ENCODE results near the gene MASP2.
"Not testable (repeated sequence)": the region's sequence is repeated elsewhere in the genome, so short reads cannot be mapped to it uniquely, and the experiment has no call there.

The MASP2 gene

DNA sequence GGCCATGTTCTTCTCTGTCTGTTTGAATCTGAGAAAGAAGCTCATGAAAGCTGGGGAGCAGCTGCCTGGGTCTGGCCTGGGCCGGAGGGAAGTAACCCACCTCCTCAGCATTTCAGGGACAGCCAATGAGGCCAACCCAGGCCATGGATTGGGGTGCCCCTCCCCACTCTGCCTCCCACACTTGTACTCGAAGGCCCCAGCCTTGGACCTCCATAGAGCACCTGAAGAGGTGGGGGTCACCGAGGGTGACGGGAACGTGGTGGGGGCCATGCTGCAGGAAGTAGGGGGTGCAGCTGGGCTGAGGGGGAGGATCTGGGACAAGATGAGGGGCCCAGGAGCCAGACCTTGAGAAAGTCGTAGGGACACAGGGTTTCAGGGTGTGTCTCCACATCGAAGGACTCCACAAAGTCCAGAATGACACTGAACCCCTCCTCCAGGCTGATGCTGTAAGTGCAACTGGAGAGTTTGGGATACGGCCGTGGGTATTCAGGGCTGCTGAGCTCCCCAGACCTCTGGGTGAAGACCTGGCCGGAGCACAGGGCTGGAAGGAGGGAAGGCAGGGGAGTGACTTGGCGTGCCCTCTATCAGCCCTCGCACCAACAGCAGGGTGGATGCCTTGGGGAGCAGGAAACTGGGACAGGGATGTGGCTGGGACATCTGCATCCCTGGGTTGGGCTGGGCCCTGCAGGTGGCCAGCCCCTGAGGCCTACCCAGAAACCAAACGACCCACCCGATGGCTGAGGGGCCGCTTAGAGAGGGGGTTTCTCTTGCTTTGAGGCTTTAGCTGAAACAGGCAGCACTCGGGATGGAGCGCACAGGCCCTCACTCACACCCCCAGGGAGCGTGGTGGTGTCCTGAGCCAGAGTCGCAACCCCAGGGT lies 3.8 kb downstream of the MASP2 start:
- H3K27me3 ChIP-seq (ENCODE audit: insufficient read depth, low read depth, severe bottlenecking): no peaks in the 10 kb centered on the region
- no peaks in the 10 kb centered on the region for H3K36me3 ChIP-seq
- no peak for DNase-seq
- H3K27ac ChIP-seq: no peak overlapping the region
- TF ChIP-seq, protein P1, sequence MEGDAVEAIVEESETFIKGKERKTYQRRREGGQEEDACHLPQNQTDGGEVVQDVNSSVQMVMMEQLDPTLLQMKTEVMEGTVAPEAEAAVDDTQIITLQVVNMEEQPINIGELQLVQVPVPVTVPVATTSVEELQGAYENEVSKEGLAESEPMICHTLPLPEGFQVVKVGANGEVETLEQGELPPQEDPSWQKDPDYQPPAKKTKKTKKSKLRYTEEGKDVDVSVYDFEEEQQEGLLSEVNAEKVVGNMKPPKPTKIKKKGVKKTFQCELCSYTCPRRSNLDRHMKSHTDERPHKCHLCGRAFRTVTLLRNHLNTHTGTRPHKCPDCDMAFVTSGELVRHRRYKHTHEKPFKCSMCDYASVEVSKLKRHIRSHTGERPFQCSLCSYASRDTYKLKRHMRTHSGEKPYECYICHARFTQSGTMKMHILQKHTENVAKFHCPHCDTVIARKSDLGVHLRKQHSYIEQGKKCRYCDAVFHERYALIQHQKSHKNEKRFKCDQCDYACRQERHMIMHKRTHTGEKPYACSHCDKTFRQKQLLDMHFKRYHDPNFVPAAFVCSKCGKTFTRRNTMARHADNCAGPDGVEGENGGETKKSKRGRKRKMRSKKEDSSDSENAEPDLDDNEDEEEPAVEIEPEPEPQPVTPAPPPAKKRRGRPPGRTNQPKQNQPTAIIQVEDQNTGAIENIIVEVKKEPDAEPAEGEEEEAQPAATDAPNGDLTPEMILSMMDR (IDR thresholded peaks at IDR 0.05; ENCODE audit: low read depth, low read length): no peak
- H3K9me3 ChIP-seq (ENCODE audit: severe bottlenecking): no peaks in the 10 kb centered on the region
- H3K4me3 ChIP-seq (ENCODE audit: low read depth, low read length): no peak overlapping the region

DNA sequence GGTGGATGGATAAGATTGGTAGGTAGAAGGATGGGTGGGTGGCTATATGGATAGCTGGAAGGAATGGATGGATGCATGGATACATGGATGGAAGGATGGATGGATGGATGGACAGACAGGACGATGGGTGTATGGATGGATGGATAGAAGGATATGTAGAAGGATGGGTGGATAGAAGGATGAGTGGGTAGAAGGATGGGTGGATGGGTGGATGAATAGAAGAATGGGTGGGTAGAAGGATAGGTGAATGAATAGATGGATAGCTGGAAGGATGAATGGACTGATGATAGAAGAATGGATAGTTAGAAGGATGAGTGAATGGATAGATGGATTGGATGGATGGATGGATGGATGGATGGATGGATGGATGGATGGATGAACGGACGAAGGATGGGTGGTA lies 5.0 kb downstream of the MASP2 start:
- TF ChIP-seq, protein P1 (IDR thresholded peaks at IDR 0.05; ENCODE audit: low read depth, low read length): no peak
- Histone ChIP-seq H3K27me3 (ENCODE audit: insufficient read depth, low read depth, severe bottlenecking) (no peaks in the 10 kb centered on the region), H3K36me3 (no peaks in the 10 kb centered on the region), H3K4me3 (ENCODE audit: low read depth, low read length) (no peak overlapping the region), H3K9me3 (ENCODE audit: severe bottlenecking) (no peaks in the 10 kb centered on the region), H3K27ac (no peak overlapping the region)
- no peak for DNase-seq

DNA sequence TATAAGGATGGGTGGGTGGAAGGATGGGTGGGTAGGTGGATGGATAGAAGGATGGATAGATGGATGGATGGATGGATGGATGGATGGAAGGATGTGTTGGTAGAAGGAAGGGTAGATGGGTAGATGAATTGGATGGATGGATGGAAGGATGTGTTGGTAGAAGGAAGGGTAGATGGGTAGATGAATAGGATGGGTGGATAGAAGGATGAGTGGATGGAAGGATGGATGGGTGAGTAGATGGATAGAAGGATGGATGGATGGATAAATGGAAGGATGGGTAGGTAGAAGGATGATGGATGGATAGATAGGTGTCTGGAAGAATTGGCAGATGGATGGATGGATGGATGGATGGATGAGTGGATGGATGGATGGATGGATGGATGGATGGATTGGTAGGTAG lies 6.0 kb downstream of the MASP2 start:
- no peak for DNase-seq
- Histone ChIP-seq H3K27ac (no peak overlapping the region), H3K4me3 (ENCODE audit: low read depth, low read length) (no peak overlapping the region), H3K36me3 (no peaks in the 10 kb centered on the region), H3K27me3 (ENCODE audit: insufficient read depth, low read depth, severe bottlenecking) (no peaks in the 10 kb centered on the region), H3K9me3 (ENCODE audit: severe bottlenecking) (no peaks in the 10 kb centered on the region)
- TF ChIP-seq, protein P1 (IDR thresholded peaks at IDR 0.05; ENCODE audit: low read depth, low read length): no peak

DNA sequence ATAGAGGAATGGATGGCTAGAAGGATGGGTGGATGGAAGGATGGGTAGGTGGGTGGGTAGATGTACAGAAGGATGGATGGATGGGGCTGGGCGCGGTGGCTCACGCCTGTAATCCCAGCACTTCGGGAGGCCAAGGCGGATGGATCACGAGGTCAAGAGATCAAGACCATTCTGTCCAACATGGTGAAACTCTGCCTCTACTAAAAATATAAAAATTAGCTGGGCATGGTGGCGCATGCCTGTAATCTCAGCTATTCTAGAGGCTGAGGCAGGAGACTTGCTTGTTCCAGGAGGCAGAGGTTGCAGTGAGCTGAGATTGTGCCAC lies 7.0 kb downstream of the MASP2 start:
- not testable (repeated sequence) for DNase-seq; H3K9me3 ChIP-seq (ENCODE audit: severe bottlenecking); H3K4me3 ChIP-seq (ENCODE audit: low read depth, low read length); H3K27me3 ChIP-seq (ENCODE audit: insufficient read depth, low read depth, severe bottlenecking); H3K36me3 ChIP-seq; H3K27ac ChIP-seq

DNA sequence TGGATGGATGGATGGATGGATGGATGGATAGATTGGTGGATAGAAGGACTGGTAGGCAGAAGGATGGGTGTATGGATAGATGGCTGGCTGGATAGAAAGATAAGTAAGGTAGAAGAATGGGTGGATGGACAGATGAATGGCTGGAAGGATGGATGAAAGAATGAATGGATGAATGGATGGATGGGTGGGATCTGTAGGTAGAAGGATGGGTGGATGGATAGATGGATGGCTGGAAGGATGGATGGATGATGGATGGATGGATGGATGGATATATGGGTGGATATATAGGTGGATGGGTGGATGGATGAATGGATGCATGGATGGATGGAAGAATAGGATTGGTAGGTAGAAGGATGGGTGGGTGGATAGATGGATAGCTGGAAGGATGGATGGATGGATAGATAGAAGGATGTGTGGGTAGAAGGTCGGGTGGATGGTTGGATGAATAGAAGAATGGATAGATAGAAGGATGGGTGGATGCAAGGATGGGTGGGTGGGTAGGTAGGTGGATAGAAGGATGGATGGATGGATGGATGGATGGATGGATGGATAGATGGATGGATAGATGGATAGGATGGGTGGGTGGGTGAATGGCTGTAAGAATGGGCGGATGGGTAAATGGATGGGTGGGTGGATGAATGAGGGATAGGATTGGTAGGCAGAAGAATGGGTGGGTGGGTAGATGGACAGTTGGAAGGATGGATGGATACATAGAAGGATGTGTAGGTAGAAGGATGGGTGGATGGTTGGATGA lies 7.5 kb downstream of the MASP2 start:
- no peak overlapping the region for H3K27ac ChIP-seq
- TF ChIP-seq, protein P1 (IDR thresholded peaks at IDR 0.05; ENCODE audit: low read depth, low read length): no peak
- DNase-seq: no peak
- H3K36me3 ChIP-seq: no peaks in the 10 kb centered on the region
- no peaks in the 10 kb centered on the region for H3K27me3 ChIP-seq (ENCODE audit: insufficient read depth, low read depth, severe bottlenecking)
- H3K9me3 ChIP-seq (ENCODE audit: severe bottlenecking): no peaks in the 10 kb centered on the region
- no peak overlapping the region for H3K4me3 ChIP-seq (ENCODE audit: low read depth, low read length)

DNA sequence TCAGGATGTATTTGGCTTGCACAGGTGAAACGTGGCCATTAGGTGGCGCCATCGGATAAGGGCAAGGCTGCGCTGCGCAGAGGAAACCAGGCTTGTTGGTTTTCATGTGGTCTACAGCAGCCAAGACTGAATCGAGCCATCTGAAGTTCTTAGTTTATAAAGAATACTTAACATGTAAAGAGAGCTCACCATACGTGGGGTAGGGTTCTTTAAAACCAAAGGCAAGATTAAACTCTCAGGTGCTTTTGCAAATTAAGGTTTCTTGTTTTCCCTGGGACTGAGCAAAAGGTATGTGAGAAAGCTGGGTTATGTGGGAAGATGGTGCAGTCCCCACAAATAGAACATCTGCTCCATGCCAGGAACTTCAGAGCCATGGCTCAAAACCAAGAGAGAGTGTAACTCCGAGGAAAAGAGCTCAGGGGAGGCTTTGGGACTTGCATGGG lies 9.3 kb downstream of the MASP2 start:
- TF ChIP-seq, protein P1 (IDR thresholded peaks at IDR 0.05; ENCODE audit: low read depth, low read length): peak; percentile 93

DNA sequence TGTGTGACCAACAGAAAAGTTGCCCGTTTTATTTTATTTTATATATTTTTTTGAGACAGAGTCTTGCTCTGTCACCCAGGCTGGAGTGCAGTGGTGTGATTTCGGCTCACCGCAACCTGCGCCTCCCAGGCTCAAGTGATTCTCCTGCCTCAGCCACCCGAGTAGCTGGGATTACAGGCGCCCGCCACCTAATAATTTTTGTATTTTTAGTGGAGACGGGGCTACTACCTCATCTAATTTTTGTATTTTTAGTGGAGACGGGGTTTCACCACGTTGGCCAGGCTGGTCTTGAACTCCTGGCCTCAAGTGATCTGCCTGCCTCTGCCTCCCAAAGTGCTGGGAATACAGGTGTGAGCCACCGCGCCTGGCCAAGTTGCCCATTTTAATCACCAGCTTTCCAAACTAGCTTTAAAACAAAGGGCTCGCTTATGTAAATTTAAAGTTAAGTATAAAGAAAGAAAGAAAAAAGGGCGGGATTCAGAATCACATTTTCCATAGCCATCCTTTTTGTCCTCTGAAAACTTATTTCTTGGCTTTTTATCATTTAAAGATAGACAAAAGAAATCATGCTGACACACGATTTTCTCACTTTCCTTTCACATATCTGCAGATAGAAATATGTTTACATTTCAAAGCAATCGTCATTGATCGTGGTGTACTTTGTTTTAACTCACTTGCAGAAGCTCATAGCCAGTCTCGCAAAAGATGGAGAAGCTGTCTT lies 9.9 kb downstream of the MASP2 start:
- H3K36me3 ChIP-seq; DNase-seq; H3K9me3 ChIP-seq (ENCODE audit: severe bottlenecking); H3K27ac ChIP-seq; H3K27me3 ChIP-seq (ENCODE audit: insufficient read depth, low read depth, severe bottlenecking); H3K4me3 ChIP-seq (ENCODE audit: low read depth, low read length): not testable (repeated sequence)

More for the DNA sequence above, 9.3 kb downstream of the MASP2 start:
- Histone ChIP-seq H3K36me3 (no peaks in the 10 kb centered on the region), H3K27me3 (ENCODE audit: insufficient read depth, low read depth, severe bottlenecking) (no peaks in the 10 kb centered on the region), H3K27ac (no peak overlapping the region), H3K9me3 (ENCODE audit: severe bottlenecking) (no peaks in the 10 kb centered on the region), H3K4me3 (ENCODE audit: low read depth, low read length) (no peak overlapping the region)
- DNase-seq: peak; percentile 82
